Ovary (tissue), 9 donors: ENCODE results near the gene CCDC3. TPM values are rescaled to one million over a fixed set of nuclear protein-coding genes. Genes with fewer than 3 reads are reported as not detected.

Experiments used
- DNase-seq, 5 donors: peaks; one replicate each; pipeline ENCODE4 v3.0.0-alpha.2; 2019 to 2020
- H3K27ac ChIP-seq, 2 donors: fragments of 200-600 bp; one replicate each; pipeline versions ENCODE4 v1.5.1 to v1.8.0; 2019 to 2022
- H3K27me3 ChIP-seq: fragments of 200-600 bp; one replicate; pipeline ENCODE4 v1.8.0; 2022
- H3K36me3 ChIP-seq: fragments of 200-600 bp; sonication (generic); one replicate; pipeline ENCODE4 v1.5.1; 2019
- H3K4me1 ChIP-seq: one replicate; pipeline ENCODE4 v1.8.1; 2013; ENCODE audit warnings: mild to moderate bottlenecking, moderate library complexity; ENCODE audit not compliant: insufficient read depth
- H3K4me3 ChIP-seq: fragments of 200-600 bp; sonication (generic); one replicate; pipeline ENCODE4 v1.5.1; 2017
- H3K9me3 ChIP-seq, 2 donors: fragments of 200-600 bp in 1 of 2; sonication (generic) in 1 of 2; one replicate each; pipeline versions ENCODE4 v1.5.1 to v1.8.1; 2013 to 2019; ENCODE audit warnings: mild to moderate bottlenecking in 1 of 2, moderate library complexity in 1 of 2
- EP300 ChIP-seq: sonication (generic); formaldehyde crosslinking; IDR thresholded peaks from one replicate; pipeline ENCODE4 v1.6.1; 2017; ENCODE audit warnings: antibody characterized with exemption
- POLR2A ChIP-seq: fragments of 450-650 bp; IDR thresholded peaks from one replicate; pipeline ENCODE4 v1.6.1; 2017; ENCODE audit warnings: antibody characterized with exemption, mild to moderate bottlenecking, moderate library complexity
- WGBS, 3 donors: extraction: QIAGEN DNeasy Blood & Tissue Kit in 1 of 3; methylation state at CpG; one replicate each; pipeline versions ENCODE4 v1.1.5 to v1.1.7; 2013 to 2017; 5-methylcytosine and 5-hydroxymethylcytosine counted together
- intact Hi-C, 4 donors: fragments of 100-400 bp; cut with DNase I; formaldehyde crosslinking; loops; one replicate each; pipeline versions ENCODE4 v1.11.0 to v1.15.1; 2022 to 2023
- polyA plus RNA-seq, 2 donors: library from polyadenylated mRNA; stranded (reverse); fragments of 200-250 nt in 1 of 2; fragments of 350-450 nt in 1 of 2; fragmentation: Illumina TruSeq in 1 of 2; extraction: RNeasy Lipid Tissue Mini Kit (QIAGEN cat#74804) in 1 of 2; gene quantifications; one replicate each; pipeline ENCODE4 v1.2.3, GENCODE V29; 2013 to 2014
- total RNA-seq, 7 donors: library from RNA; depleted of rRNA in 2 of 7; stranded (reverse); fragments of >200 nt in 2 of 7; fragmentation: NEBNext Ultra II Directional in 3 of 7; extraction: Animal tissue kit (Norgen Biotek cat#: 25700) in 3 of 7; gene quantifications; one replicate each; pipeline versions ENCODE4 v1.1.0 to v1.2.4, GENCODE V29; 2016 to 2023
- TF ChIP-seq, protein P1 (sequence below), 3 donors: fragments of 450-650 bp in 2 of 3; fragments of 200-600 bp in 1 of 3; IDR thresholded peaks; one replicate each; pipeline versions ENCODE4 v1.5.1 to v1.8.0; 2016 to 2022; ENCODE audit warnings: antibody characterized with exemption in 3 of 3, mild to moderate bottlenecking in 1 of 3
- donor health status: DM: no; HTN: no; CAD: no; lungs with moderate emphysema.
- donor health status: DM: no; HTN: no; CAD: no.
- donor health status: Bipolar disorder and iron deficiency.
- donor health status: DM: yes; HTN: yes; CAD: no.
- donor health status: DM: no; HTN: no; CAD: no.
- donor health status: DM: yes; HTN: yes; CAD: no.

The CCDC3 gene
- total and polyA plus RNA-seq, 9 donors, result 14.3 to 190 (median 53.7) TPM

GRCh38 chr10:12999849-13000248, 1.7 kb downstream of the CCDC3 start:
- WGBS, 3 donors, result 11 to 25% (median 20%) methylated on average over 6 of the region's 6 CpGs
- H3K4me3 ChIP-seq, result peak overlapping the region; percentile 4

DNA sequence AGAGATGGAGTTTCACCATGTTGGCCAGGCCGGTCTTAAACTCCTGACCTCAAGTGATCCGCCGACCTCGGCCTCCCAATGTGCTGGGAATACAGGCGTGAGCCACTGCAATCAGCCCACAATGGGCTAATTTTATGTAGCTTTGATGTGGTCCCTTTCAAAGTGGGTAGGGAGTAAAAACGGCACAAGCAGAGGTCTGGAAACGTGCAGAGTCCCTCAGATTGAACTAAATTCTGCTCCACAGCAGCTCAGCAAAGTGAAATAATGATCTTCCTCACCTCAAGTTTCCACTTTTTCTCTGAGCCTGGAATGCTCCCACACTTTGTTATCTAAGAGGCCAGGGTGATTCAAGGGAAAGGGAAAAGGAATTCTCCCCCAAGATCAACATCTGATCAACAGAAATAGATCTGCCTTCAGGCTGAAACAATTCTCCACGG, 6.1 kb downstream of the CCDC3 start:
- H3K27ac ChIP-seq, result peak overlapping the region in 1 of 2 donors; percentile 35
- intact Hi-C loops, result no loop called here

More at GRCh38 chr10:12999849-13000248, 1.7 kb downstream of the CCDC3 start:
- Histone ChIP-seq H3K9me3 (no peaks in the 10 kb centered on the region), H3K27ac (peak overlapping the region in 1 of 2 donors; percentile 51), H3K4me1 (peaks cover 4% of the 10 kb centered on the region), H3K36me3 (no peaks in the 10 kb centered on the region), H3K27me3 (no peaks in the 10 kb centered on the region)
- intact Hi-C loops, result no loop called here
- TF ChIP-seq, protein P1, sequence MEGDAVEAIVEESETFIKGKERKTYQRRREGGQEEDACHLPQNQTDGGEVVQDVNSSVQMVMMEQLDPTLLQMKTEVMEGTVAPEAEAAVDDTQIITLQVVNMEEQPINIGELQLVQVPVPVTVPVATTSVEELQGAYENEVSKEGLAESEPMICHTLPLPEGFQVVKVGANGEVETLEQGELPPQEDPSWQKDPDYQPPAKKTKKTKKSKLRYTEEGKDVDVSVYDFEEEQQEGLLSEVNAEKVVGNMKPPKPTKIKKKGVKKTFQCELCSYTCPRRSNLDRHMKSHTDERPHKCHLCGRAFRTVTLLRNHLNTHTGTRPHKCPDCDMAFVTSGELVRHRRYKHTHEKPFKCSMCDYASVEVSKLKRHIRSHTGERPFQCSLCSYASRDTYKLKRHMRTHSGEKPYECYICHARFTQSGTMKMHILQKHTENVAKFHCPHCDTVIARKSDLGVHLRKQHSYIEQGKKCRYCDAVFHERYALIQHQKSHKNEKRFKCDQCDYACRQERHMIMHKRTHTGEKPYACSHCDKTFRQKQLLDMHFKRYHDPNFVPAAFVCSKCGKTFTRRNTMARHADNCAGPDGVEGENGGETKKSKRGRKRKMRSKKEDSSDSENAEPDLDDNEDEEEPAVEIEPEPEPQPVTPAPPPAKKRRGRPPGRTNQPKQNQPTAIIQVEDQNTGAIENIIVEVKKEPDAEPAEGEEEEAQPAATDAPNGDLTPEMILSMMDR (IDR thresholded peaks at IDR 0.05), result no peak
- TF ChIP-seq EP300, result no peak
- TF ChIP-seq POLR2A, result no peak
- no peak for DNase-seq

DNA sequence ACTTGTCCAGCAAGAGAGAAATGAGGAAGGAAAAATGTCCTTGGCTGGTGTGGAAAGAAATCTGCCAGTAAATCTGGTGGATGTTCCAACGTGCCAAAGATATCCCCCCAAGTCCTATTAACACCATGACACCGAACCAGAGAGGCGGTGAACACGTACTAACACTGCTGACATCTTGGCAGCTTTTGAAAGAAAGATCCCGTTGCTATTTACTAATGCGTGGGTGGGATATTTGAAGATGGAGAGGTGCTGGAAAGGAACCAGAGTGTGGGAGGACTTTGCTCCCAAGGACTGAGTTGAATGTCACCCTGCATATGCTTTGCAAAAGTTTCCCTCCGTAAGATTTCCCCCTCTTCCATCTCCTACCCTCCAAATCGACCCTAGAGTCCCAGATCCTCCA, 7.9 kb downstream of the CCDC3 start:
- peak in 2 of 5 donors; percentile 28 to 40 for DNase-seq
- Histone ChIP-seq H3K9me3 (no peaks in the 10 kb centered on the region), H3K27me3 (no peaks in the 10 kb centered on the region), H3K4me3 (no peak overlapping the region), H3K4me1 (peaks cover 11% of the 10 kb centered on the region), H3K27ac (peak overlapping the region in 1 of 2 donors; percentile 52), H3K36me3 (no peaks in the 10 kb centered on the region)
- intact Hi-C loops, result no loop called here
- TF ChIP-seq EP300 (no peak), POLR2A (no peak)
- TF ChIP-seq, protein P1 (IDR thresholded peaks at IDR 0.05), result no peak
- 6 to 22% (median 10%) methylated on average over 8 of the region's 8 CpGs for WGBS, 3 donors

More for the DNA sequence above, 6.1 kb downstream of the CCDC3 start:
- Histone ChIP-seq H3K27me3 (no peaks in the 10 kb centered on the region), H3K4me1 (peaks cover 11% of the 10 kb centered on the region), H3K36me3 (no peaks in the 10 kb centered on the region), H3K4me3 (no peak overlapping the region), H3K9me3 (no peaks in the 10 kb centered on the region)
- TF ChIP-seq, protein P1 (IDR thresholded peaks at IDR 0.05), result no peak
- TF ChIP-seq EP300 (no peak), POLR2A (no peak)
- peak in 2 of 5 donors; percentile 30 to 47 for DNase-seq
- 31 to 34% (median 32%) methylated on average over 8 of the region's 8 CpGs for WGBS, 3 donors

GRCh38 chr10:12985347-12985746, 16.2 kb downstream of the CCDC3 start:
- DNase-seq, result no peak
- WGBS, 3 donors, result 95 to 96% (median 95%) methylated on average over 6 of the region's 6 CpGs
- no peaks in the 10 kb centered on the region for H3K9me3 ChIP-seq
- no peak overlapping the region for H3K4me3 ChIP-seq
- TF ChIP-seq POLR2A (no peak), EP300 (no peak)
- TF ChIP-seq, protein P1 (IDR thresholded peaks at IDR 0.05), result no peak
- H3K4me1 ChIP-seq, result peaks cover 1% of the 10 kb centered on the region
- no peak overlapping the region for H3K27ac ChIP-seq
- intact Hi-C loops, result no loop called here
- H3K27me3 ChIP-seq, result no peaks in the 10 kb centered on the region
- H3K36me3 ChIP-seq, result no peaks in the 10 kb centered on the region
